ENCODE data around the gene ROCK2.
"Not testable (repeated sequence)": the region's sequence is repeated elsewhere in the genome, so short reads cannot be mapped to it uniquely, and the experiment has no call there.

Gene ROCK2

GRCh38 chr2:11257964-11258363 is 86.5 kb downstream of the ROCK2 start:
- Histone ChIP-seq H3K27me3 (ENCODE audit: control insufficient read depth, insufficient read depth, low read length, poor library complexity, severe bottlenecking) (no peaks in the 10 kb centered on the region), H3K27ac (ENCODE audit: insufficient read depth, low read depth, low read length, poor library complexity, severe bottlenecking) (no peak overlapping the region), H3K4me3 (ENCODE audit: insufficient read depth, low read depth, low read length) (no peak overlapping the region), H3K36me3 (ENCODE audit: control insufficient read depth, insufficient read depth, low read length) (no peaks in the 10 kb centered on the region), H3K4me1 (ENCODE audit: control insufficient read depth, insufficient read depth, low read length) (no peaks in the 10 kb centered on the region), H3K9me3 (ENCODE audit: control insufficient read depth, low read length) (no peaks in the 10 kb centered on the region)
- 89 to 97% methylated on average over 3 of the region's 3 CpGs for WGBS, 2 experiments

- 61 to 64% methylated on average over 16 of the region's 16 CpGs for WGBS, 2 experiments
- Histone ChIP-seq H3K4me3 (ENCODE audit: insufficient read depth, low read depth, low read length) (no peak overlapping the region), H3K4me1 (ENCODE audit: control insufficient read depth, insufficient read depth, low read length) (no peaks in the 10 kb centered on the region)
These were observed 87.4 kb downstream of the ROCK2 start for GRCh38 chr2:11257078-11257477.

GRCh38 chr2:11256166-11256565 is 88.3 kb downstream of the ROCK2 start:
- no peaks in the 10 kb centered on the region for H3K4me1 ChIP-seq (ENCODE audit: control insufficient read depth, insufficient read depth, low read length)
- no peak overlapping the region for H3K4me3 ChIP-seq (ENCODE audit: insufficient read depth, low read depth, low read length)
- no peaks in the 10 kb centered on the region for H3K36me3 ChIP-seq (ENCODE audit: control insufficient read depth, insufficient read depth, low read length)
- H3K27me3 ChIP-seq (ENCODE audit: control insufficient read depth, insufficient read depth, low read length, poor library complexity, severe bottlenecking) = no peaks in the 10 kb centered on the region
- H3K27ac ChIP-seq (ENCODE audit: insufficient read depth, low read depth, low read length, poor library complexity, severe bottlenecking) = no peak overlapping the region
- H3K9me3 ChIP-seq (ENCODE audit: control insufficient read depth, low read length) = no peaks in the 10 kb centered on the region
- 88 to 92% methylated on average over 6 of the region's 7 CpGs for WGBS, 2 experiments

More at GRCh38 chr2:11257078-11257477, 87.4 kb downstream of the ROCK2 start:
- H3K27ac ChIP-seq (ENCODE audit: insufficient read depth, low read depth, low read length, poor library complexity, severe bottlenecking) = no peak overlapping the region
- no peaks in the 10 kb centered on the region for H3K9me3 ChIP-seq (ENCODE audit: control insufficient read depth, low read length)
- no peaks in the 10 kb centered on the region for H3K27me3 ChIP-seq (ENCODE audit: control insufficient read depth, insufficient read depth, low read length, poor library complexity, severe bottlenecking)
- no peaks in the 10 kb centered on the region for H3K36me3 ChIP-seq (ENCODE audit: control insufficient read depth, insufficient read depth, low read length)

- 71 to 83% methylated on average over 2 of the region's 2 CpGs for WGBS, 2 experiments
- no peak overlapping the region for H3K27ac ChIP-seq (ENCODE audit: insufficient read depth, low read depth, low read length, poor library complexity, severe bottlenecking)
These were observed 90.3 kb downstream of the ROCK2 start for GRCh38 chr2:11254100-11254536.

GRCh38 chr2:11252458-11252857 is 92.0 kb downstream of the ROCK2 start:
- not testable (repeated sequence) for H3K4me3 ChIP-seq (ENCODE audit: insufficient read depth, low read depth, low read length); H3K4me1 ChIP-seq (ENCODE audit: control insufficient read depth, insufficient read depth, low read length); H3K9me3 ChIP-seq (ENCODE audit: control insufficient read depth, low read length); H3K27me3 ChIP-seq (ENCODE audit: control insufficient read depth, insufficient read depth, low read length, poor library complexity, severe bottlenecking); H3K27ac ChIP-seq (ENCODE audit: insufficient read depth, low read depth, low read length, poor library complexity, severe bottlenecking); H3K36me3 ChIP-seq (ENCODE audit: control insufficient read depth, insufficient read depth, low read length)
- WGBS, 2 experiments = 95 to 98% methylated on average over 4 of the region's 4 CpGs

More at GRCh38 chr2:11254100-11254536, 90.3 kb downstream of the ROCK2 start:
- H3K27me3 ChIP-seq (ENCODE audit: control insufficient read depth, insufficient read depth, low read length, poor library complexity, severe bottlenecking) = no peaks in the 10 kb centered on the region
- H3K36me3 ChIP-seq (ENCODE audit: control insufficient read depth, insufficient read depth, low read length) = no peaks in the 10 kb centered on the region
- H3K4me3 ChIP-seq (ENCODE audit: insufficient read depth, low read depth, low read length) = no peak overlapping the region
- no peaks in the 10 kb centered on the region for H3K4me1 ChIP-seq (ENCODE audit: control insufficient read depth, insufficient read depth, low read length)
- H3K9me3 ChIP-seq (ENCODE audit: control insufficient read depth, low read length) = no peaks in the 10 kb centered on the region

- no peaks in the 10 kb centered on the region for H3K27me3 ChIP-seq (ENCODE audit: control insufficient read depth, insufficient read depth, low read length, poor library complexity, severe bottlenecking)
- H3K27ac ChIP-seq (ENCODE audit: insufficient read depth, low read depth, low read length, poor library complexity, severe bottlenecking) = no peak overlapping the region
- H3K36me3 ChIP-seq (ENCODE audit: control insufficient read depth, insufficient read depth, low read length) = no peaks in the 10 kb centered on the region
- WGBS, 2 experiments = 89 to 94% methylated on average over 4 of the region's 4 CpGs
- no peaks in the 10 kb centered on the region for H3K9me3 ChIP-seq (ENCODE audit: control insufficient read depth, low read length)
- no peaks in the 10 kb centered on the region for H3K4me1 ChIP-seq (ENCODE audit: control insufficient read depth, insufficient read depth, low read length)
- H3K4me3 ChIP-seq (ENCODE audit: insufficient read depth, low read depth, low read length) = no peak overlapping the region
These were observed 93.8 kb downstream of the ROCK2 start for GRCh38 chr2:11250400-11251196.

- no CpG with 5 or more reads among the region's 1 CpG for WGBS, 2 experiments
- Histone ChIP-seq H3K27me3 (ENCODE audit: control insufficient read depth, insufficient read depth, low read length, poor library complexity, severe bottlenecking) (no peaks in the 10 kb centered on the region), H3K9me3 (ENCODE audit: control insufficient read depth, low read length) (no peaks in the 10 kb centered on the region), H3K36me3 (ENCODE audit: control insufficient read depth, insufficient read depth, low read length) (no peaks in the 10 kb centered on the region), H3K27ac (ENCODE audit: insufficient read depth, low read depth, low read length, poor library complexity, severe bottlenecking) (no peak overlapping the region), H3K4me1 (ENCODE audit: control insufficient read depth, insufficient read depth, low read length) (no peaks in the 10 kb centered on the region), H3K4me3 (ENCODE audit: insufficient read depth, low read depth, low read length) (no peak overlapping the region)
These were observed 99.1 kb downstream of the ROCK2 start for GRCh38 chr2:11245322-11245721.

GRCh38 chr2:11244091-11244826 is 100.2 kb downstream of the ROCK2 start:
- 93 to 98% methylated on average over 1 of the region's 1 CpG for WGBS, 2 experiments
- no peaks in the 10 kb centered on the region for H3K36me3 ChIP-seq (ENCODE audit: control insufficient read depth, insufficient read depth, low read length)

GRCh38 chr2:11243512-11243911 is 100.9 kb downstream of the ROCK2 start:
- no peaks in the 10 kb centered on the region for H3K4me1 ChIP-seq (ENCODE audit: control insufficient read depth, insufficient read depth, low read length)
- 100% methylated on average over 1 of the region's 1 CpG for WGBS, 2 experiments
- no peak overlapping the region for H3K4me3 ChIP-seq (ENCODE audit: insufficient read depth, low read depth, low read length)

More at GRCh38 chr2:11244091-11244826, 100.2 kb downstream of the ROCK2 start:
- Histone ChIP-seq H3K4me1 (ENCODE audit: control insufficient read depth, insufficient read depth, low read length) (no peaks in the 10 kb centered on the region), H3K27ac (ENCODE audit: insufficient read depth, low read depth, low read length, poor library complexity, severe bottlenecking) (no peak overlapping the region), H3K9me3 (ENCODE audit: control insufficient read depth, low read length) (no peaks in the 10 kb centered on the region), H3K27me3 (ENCODE audit: control insufficient read depth, insufficient read depth, low read length, poor library complexity, severe bottlenecking) (no peaks in the 10 kb centered on the region), H3K4me3 (ENCODE audit: insufficient read depth, low read depth, low read length) (no peak overlapping the region)

GRCh38 chr2:11242542-11243174 is 101.8 kb downstream of the ROCK2 start:
- Histone ChIP-seq H3K4me3 (ENCODE audit: insufficient read depth, low read depth, low read length) (no peak overlapping the region), H3K9me3 (ENCODE audit: control insufficient read depth, low read length) (no peaks in the 10 kb centered on the region), H3K27ac (ENCODE audit: insufficient read depth, low read depth, low read length, poor library complexity, severe bottlenecking) (no peak overlapping the region), H3K27me3 (ENCODE audit: control insufficient read depth, insufficient read depth, low read length, poor library complexity, severe bottlenecking) (no peaks in the 10 kb centered on the region), H3K36me3 (ENCODE audit: control insufficient read depth, insufficient read depth, low read length) (no peaks in the 10 kb centered on the region), H3K4me1 (ENCODE audit: control insufficient read depth, insufficient read depth, low read length) (no peaks in the 10 kb centered on the region)
- 95 to 97% methylated on average over 2 of the region's 2 CpGs for WGBS, 2 experiments

More at GRCh38 chr2:11243512-11243911, 100.9 kb downstream of the ROCK2 start:
- Histone ChIP-seq H3K36me3 (ENCODE audit: control insufficient read depth, insufficient read depth, low read length) (no peaks in the 10 kb centered on the region), H3K9me3 (ENCODE audit: control insufficient read depth, low read length) (no peaks in the 10 kb centered on the region), H3K27ac (ENCODE audit: insufficient read depth, low read depth, low read length, poor library complexity, severe bottlenecking) (no peak overlapping the region), H3K27me3 (ENCODE audit: control insufficient read depth, insufficient read depth, low read length, poor library complexity, severe bottlenecking) (no peaks in the 10 kb centered on the region)

Measured in ectodermal cell (in vitro differentiated cells).